Measurements from ENCODE around the gene LYPLAL1. TPM values are rescaled to one million over a fixed set of nuclear protein-coding genes. Genes with fewer than 3 reads are reported as not detected.

LYPLAL1 gene
- total RNA-seq, 1 donor from 2014 or later, result 35.4 TPM

- no peak overlapping the region for H3K4me3 ChIP-seq
- no peaks in the 10 kb centered on the region for H3K4me1 ChIP-seq
- peaks cover 9% of the 10 kb centered on the region for H3K4me1 Mint-ChIP-seq
- no peak overlapping the region for H3K4me2 ChIP-seq
- H3K79me2 ChIP-seq (ENCODE audit: low read depth), result no peaks in the 10 kb centered on the region
- peak overlapping the region; percentile 43 for H2AFZ ChIP-seq (replicated peaks)
- no peaks in the 10 kb centered on the region for H3F3A ChIP-seq (ENCODE audit: low read depth)
- no peaks in the 10 kb centered on the region for H3K9me3 ChIP-seq (ENCODE audit: low read depth)
- H3K27me3 ChIP-seq, result no peaks in the 10 kb centered on the region
- no peak overlapping the region for H3K27ac Mint-ChIP-seq
- no peaks in the 10 kb centered on the region for H4K20me1 ChIP-seq (ENCODE audit: low read depth)
- TF ChIP-seq CTCF (IDR thresholded peaks at IDR 0.05), result no peak
- no peak for TF ChIP-seq EZH2phosphoT487 (IDR thresholded peaks at IDR 0.05)
- no peak for TF ChIP-seq EZH2 (IDR thresholded peaks at IDR 0.05)
- H3K9ac ChIP-seq, result no peak overlapping the region
- H3K36me3 ChIP-seq, result no peaks in the 10 kb centered on the region
- no peak overlapping the region for H3K4me3 Mint-ChIP-seq
- no peaks in the 10 kb centered on the region for H3K27me3 Mint-ChIP-seq (ENCODE audit: insufficient read depth, low read depth)
- no peak for DNase-seq (ENCODE audit: low spot score)
- no peak overlapping the region for H3K27ac ChIP-seq
- H3K36me3 Mint-ChIP-seq, result no peaks in the 10 kb centered on the region
- H3K9me3 Mint-ChIP-seq, result no peaks in the 10 kb centered on the region
Observed at GRCh38 chr1:219147571-219148019, 26.1 kb upstream of the LYPLAL1 start.

GRCh38 chr1:219149009-219149577, 24.6 kb upstream of the LYPLAL1 start:
- H3F3A ChIP-seq (ENCODE audit: low read depth), result no peaks in the 10 kb centered on the region
- Mint-ChIP-seq H3K4me3 (no peak overlapping the region), H3K27me3 (ENCODE audit: insufficient read depth, low read depth) (no peaks in the 10 kb centered on the region)

GRCh38 chr1:219149953-219150352, 23.7 kb upstream of the LYPLAL1 start:
- TF ChIP-seq EZH2 (IDR thresholded peaks at IDR 0.05), result no peak
- no peak for TF ChIP-seq EZH2phosphoT487 (IDR thresholded peaks at IDR 0.05)
- TF ChIP-seq CTCF (IDR thresholded peaks at IDR 0.05), result no peak
- no peak overlapping the region for H2AFZ ChIP-seq (replicated peaks)
- H3K9ac ChIP-seq, result no peak overlapping the region
- no peaks in the 10 kb centered on the region for H3K27me3 ChIP-seq
- DNase-seq (ENCODE audit: low spot score), result no peak
- H3K4me1 ChIP-seq, result no peaks in the 10 kb centered on the region
- H3F3A ChIP-seq (ENCODE audit: low read depth), result no peaks in the 10 kb centered on the region
- H3K79me2 ChIP-seq (ENCODE audit: low read depth), result no peaks in the 10 kb centered on the region
- H3K4me1 Mint-ChIP-seq, result peaks cover 11% of the 10 kb centered on the region
- H3K4me3 ChIP-seq, result no peak overlapping the region
- H3K27me3 Mint-ChIP-seq (ENCODE audit: insufficient read depth, low read depth), result no peaks in the 10 kb centered on the region
- H3K9me3 Mint-ChIP-seq, result no peaks in the 10 kb centered on the region
- no peaks in the 10 kb centered on the region for H3K36me3 ChIP-seq
- no peak overlapping the region for H3K4me3 Mint-ChIP-seq
- no peaks in the 10 kb centered on the region for H3K9me3 ChIP-seq (ENCODE audit: low read depth)
- H4K20me1 ChIP-seq (ENCODE audit: low read depth), result no peaks in the 10 kb centered on the region
- no peak overlapping the region for H3K27ac Mint-ChIP-seq
- H3K27ac ChIP-seq, result no peak overlapping the region
- H3K36me3 Mint-ChIP-seq, result no peaks in the 10 kb centered on the region
- no peak overlapping the region for H3K4me2 ChIP-seq

More at GRCh38 chr1:219149009-219149577, 24.6 kb upstream of the LYPLAL1 start:
- no peak overlapping the region for H3K27ac ChIP-seq
- H3K4me3 ChIP-seq, result no peak overlapping the region
- H3K9ac ChIP-seq, result no peak overlapping the region
- DNase-seq (ENCODE audit: low spot score), result no peak
- H4K20me1 ChIP-seq (ENCODE audit: low read depth), result no peaks in the 10 kb centered on the region
- H3K79me2 ChIP-seq (ENCODE audit: low read depth), result no peaks in the 10 kb centered on the region
- H3K4me2 ChIP-seq, result no peak overlapping the region
- H3K9me3 ChIP-seq (ENCODE audit: low read depth), result no peaks in the 10 kb centered on the region
- no peaks in the 10 kb centered on the region for H3K4me1 ChIP-seq
- no peak overlapping the region for H3K27ac Mint-ChIP-seq
- TF ChIP-seq EZH2 (IDR thresholded peaks at IDR 0.05) (no peak), EZH2phosphoT487 (IDR thresholded peaks at IDR 0.05) (no peak), CTCF (IDR thresholded peaks at IDR 0.05) (no peak)
- no peaks in the 10 kb centered on the region for H3K9me3 Mint-ChIP-seq
- no peaks in the 10 kb centered on the region for H3K27me3 ChIP-seq
- H2AFZ ChIP-seq (replicated peaks), result no peak overlapping the region
- no peaks in the 10 kb centered on the region for H3K36me3 Mint-ChIP-seq
- peaks cover 11% of the 10 kb centered on the region for H3K4me1 Mint-ChIP-seq
- no peaks in the 10 kb centered on the region for H3K36me3 ChIP-seq

All from neural progenitor cell (in vitro differentiated cells).